ENCODE data around the gene CIDEC.
A peak's percentile ranks its signal among the peaks of the same experiment; 100 is the strongest.

GRCh38 chr3:9826815-9827573, 53.1 kb downstream of the CIDEC start:
- TF ChIP-seq CTCF (IDR thresholded peaks at IDR 0.05) = peak in 1 of 4 experiments; percentile 12
- no peak for TF ChIP-seq POLR2AphosphoS5 (IDR thresholded peaks at IDR 0.05)
- TF ChIP-seq POLR2A (IDR thresholded peaks at IDR 0.05) = no peak
- no peak for TF ChIP-seq EP300 (IDR thresholded peaks at IDR 0.05)
